ENCODE data around the gene ATXN2. TPM values are rescaled to one million over a fixed set of nuclear protein-coding genes. Genes with fewer than 3 reads are reported as not detected.
A peak's percentile ranks its signal among the peaks of the same experiment; 100 is the strongest.

ATXN2 gene
- total and polyA plus RNA-seq, 9 of the 15 experiments (the other 6 are each of a cell fraction or from before 2014, with no cell fraction given), result 16.8 to 67.8 (median 29.3) TPM

DNA sequence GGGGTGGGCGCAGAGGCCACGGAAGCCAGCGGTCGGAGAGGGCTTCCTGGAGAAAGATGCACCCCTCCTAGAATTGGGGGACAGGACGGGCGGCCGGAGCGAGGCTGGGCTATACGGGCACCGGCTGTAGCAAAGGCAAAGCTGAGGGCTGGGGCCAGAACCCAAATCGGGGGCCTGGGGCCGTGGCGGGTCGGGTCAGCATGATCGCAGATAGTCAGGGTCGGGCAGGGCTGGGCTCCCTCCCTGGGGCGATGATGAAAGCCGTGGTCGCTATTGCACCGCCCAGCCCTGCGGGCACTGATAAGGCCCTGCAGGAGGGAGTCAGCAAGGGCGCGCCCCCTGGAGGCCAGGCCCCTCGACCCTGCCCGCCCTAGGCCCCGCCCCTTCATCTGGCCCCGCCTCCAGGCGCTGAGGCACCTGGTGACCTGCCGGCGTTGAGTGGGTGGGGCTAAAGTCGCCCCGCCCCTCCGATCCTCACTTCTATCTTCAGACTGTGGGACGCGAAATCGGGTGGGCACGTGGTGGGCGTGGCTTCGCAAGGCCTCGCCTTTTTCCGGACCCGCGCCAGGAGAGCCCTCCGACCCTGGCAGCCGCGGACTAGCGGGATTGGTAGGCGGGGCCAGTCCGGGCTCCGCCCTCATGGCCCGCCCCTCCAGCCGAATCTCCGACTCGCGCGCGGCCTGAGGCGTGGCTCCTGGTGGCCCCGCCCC, 193.8 kb downstream of the ATXN2 start (continued):
- peak; percentile 78 to 82; a peak in 3 of 4 replicates for TF ChIP-seq RCOR1 (IDR thresholded peaks at IDR 0.05; ENCODE audit: borderline replicate concordance in 1 of 2, low read depth in 2 of 2, low read length in 2 of 2)
- TF ChIP-seq SMAD2 (IDR thresholded peaks at IDR 0.05; ENCODE audit: low read depth, low read length), result no peak
- no peak for TF ChIP-seq RBM17 (IDR thresholded peaks at IDR 0.05; ENCODE audit: borderline replicate concordance, low read depth, low read length)
- TF ChIP-seq, protein P1, sequence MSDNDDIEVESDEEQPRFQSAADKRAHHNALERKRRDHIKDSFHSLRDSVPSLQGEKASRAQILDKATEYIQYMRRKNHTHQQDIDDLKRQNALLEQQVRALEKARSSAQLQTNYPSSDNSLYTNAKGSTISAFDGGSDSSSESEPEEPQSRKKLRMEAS (CRISPR knock-in tag; IDR thresholded peaks at IDR 0.05), result peak; percentile 78; the same call in 1 of the 2 replicates
- TF ChIP-seq MEF2D (tag; conservative IDR thresholded peaks at IDR 0.05; ENCODE audit: low read depth), result no peak
- peak; percentile 76 for TF ChIP-seq TAL1 (IDR thresholded peaks at IDR 0.05)
- TF ChIP-seq COPS2 (conservative IDR thresholded peaks at IDR 0.05), result no peak
- TF ChIP-seq, protein P2, sequence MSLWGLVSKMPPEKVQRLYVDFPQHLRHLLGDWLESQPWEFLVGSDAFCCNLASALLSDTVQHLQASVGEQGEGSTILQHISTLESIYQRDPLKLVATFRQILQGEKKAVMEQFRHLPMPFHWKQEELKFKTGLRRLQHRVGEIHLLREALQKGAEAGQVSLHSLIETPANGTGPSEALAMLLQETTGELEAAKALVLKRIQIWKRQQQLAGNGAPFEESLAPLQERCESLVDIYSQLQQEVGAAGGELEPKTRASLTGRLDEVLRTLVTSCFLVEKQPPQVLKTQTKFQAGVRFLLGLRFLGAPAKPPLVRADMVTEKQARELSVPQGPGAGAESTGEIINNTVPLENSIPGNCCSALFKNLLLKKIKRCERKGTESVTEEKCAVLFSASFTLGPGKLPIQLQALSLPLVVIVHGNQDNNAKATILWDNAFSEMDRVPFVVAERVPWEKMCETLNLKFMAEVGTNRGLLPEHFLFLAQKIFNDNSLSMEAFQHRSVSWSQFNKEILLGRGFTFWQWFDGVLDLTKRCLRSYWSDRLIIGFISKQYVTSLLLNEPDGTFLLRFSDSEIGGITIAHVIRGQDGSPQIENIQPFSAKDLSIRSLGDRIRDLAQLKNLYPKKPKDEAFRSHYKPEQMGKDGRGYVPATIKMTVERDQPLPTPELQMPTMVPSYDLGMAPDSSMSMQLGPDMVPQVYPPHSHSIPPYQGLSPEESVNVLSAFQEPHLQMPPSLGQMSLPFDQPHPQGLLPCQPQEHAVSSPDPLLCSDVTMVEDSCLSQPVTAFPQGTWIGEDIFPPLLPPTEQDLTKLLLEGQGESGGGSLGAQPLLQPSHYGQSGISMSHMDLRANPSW (CRISPR knock-in tag; IDR thresholded peaks at IDR 0.05), result no peak
- TF ChIP-seq, protein P3, sequence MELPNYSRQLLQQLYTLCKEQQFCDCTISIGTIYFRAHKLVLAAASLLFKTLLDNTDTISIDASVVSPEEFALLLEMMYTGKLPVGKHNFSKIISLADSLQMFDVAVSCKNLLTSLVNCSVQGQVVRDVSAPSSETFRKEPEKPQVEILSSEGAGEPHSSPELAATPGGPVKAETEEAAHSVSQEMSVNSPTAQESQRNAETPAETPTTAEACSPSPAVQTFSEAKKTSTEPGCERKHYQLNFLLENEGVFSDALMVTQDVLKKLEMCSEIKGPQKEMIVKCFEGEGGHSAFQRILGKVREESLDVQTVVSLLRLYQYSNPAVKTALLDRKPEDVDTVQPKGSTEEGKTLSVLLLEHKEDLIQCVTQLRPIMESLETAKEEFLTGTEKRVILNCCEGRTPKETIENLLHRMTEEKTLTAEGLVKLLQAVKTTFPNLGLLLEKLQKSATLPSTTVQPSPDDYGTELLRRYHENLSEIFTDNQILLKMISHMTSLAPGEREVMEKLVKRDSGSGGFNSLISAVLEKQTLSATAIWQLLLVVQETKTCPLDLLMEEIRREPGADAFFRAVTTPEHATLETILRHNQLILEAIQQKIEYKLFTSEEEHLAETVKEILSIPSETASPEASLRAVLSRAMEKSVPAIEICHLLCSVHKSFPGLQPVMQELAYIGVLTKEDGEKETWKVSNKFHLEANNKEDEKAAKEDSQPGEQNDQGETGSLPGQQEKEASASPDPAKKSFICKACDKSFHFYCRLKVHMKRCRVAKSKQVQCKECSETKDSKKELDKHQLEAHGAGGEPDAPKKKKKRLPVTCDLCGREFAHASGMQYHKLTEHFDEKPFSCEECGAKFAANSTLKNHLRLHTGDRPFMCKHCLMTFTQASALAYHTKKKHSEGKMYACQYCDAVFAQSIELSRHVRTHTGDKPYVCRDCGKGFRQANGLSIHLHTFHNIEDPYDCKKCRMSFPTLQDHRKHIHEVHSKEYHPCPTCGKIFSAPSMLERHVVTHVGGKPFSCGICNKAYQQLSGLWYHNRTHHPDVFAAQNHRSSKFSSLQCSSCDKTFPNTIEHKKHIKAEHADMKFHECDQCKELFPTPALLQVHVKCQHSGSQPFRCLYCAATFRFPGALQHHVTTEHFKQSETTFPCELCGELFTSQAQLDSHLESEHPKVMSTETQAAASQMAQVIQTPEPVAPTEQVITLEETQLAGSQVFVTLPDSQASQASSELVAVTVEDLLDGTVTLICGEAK (IDR thresholded peaks at IDR 0.05), result no peak
- TF ChIP-seq, protein P3 (CRISPR knock-in tag; IDR thresholded peaks at IDR 0.05), result no peak
- TF ChIP-seq POLR2AphosphoS2 (IDR thresholded peaks at IDR 0.05; ENCODE audit: low read length), result no peak
- no peak for TF ChIP-seq LEF1 (IDR thresholded peaks at IDR 0.05)
- TF ChIP-seq HNRNPL (IDR thresholded peaks at IDR 0.05; ENCODE audit: low read depth, low read length), result peak; percentile 63; the same call in 1 of the 2 replicates
- TF ChIP-seq ZNF695 (CRISPR knock-in tag; IDR thresholded peaks at IDR 0.05), result no peak

Measured in K562 (cell line).